ENCODE measurements around the gene FRYL.

DNA sequence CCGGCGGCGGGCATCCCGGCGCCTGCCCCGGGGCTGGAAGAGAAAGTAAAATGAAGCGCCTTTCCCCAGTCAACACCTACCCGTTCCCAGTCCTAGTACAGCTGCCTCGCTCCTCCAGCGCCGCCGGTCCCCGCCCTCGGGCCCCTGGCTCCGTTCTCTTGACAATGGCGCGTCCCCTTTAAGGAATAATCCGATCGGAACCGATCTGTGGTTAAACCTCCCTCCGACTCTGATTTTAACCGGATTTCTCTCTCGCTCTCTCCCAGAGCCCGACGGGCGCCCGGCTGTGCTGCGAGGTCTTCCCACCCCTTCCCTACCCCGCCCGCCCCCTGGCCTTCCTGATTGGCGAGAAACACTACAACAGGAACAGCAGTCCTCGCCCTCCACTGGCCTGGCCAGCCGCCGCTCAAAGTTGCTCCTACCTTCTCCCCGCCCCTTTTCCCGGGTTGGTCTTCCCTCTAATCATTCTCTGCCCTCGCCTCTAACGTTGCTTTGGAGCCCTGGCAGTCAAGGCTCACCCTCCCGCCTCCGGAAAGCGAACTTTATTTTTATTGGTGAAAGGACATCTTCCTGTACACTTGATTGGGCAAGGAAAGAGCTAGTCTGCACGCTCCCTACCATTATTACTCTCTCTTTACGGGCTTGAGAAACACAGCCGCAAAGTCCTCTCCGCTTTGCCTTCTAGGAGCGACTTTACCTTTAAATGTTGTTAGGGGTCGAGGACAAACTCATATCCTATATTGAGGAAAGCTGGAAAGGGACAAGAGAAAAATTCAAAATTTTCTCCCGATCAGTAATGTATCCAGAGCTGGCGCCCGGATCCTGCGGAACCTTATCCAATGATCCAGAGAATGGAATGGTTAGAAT, at the start of gene FRYL:
- TF ChIP-seq, protein P1, sequence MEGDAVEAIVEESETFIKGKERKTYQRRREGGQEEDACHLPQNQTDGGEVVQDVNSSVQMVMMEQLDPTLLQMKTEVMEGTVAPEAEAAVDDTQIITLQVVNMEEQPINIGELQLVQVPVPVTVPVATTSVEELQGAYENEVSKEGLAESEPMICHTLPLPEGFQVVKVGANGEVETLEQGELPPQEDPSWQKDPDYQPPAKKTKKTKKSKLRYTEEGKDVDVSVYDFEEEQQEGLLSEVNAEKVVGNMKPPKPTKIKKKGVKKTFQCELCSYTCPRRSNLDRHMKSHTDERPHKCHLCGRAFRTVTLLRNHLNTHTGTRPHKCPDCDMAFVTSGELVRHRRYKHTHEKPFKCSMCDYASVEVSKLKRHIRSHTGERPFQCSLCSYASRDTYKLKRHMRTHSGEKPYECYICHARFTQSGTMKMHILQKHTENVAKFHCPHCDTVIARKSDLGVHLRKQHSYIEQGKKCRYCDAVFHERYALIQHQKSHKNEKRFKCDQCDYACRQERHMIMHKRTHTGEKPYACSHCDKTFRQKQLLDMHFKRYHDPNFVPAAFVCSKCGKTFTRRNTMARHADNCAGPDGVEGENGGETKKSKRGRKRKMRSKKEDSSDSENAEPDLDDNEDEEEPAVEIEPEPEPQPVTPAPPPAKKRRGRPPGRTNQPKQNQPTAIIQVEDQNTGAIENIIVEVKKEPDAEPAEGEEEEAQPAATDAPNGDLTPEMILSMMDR (conservative IDR thresholded peaks at IDR 0.05), result no peak
- no peak for TF ChIP-seq ZFX (IDR thresholded peaks at IDR 0.05)
